Femur (tissue), 1 donor: Measurements from ENCODE around the gene YES1.
A peak's percentile ranks its signal among the peaks of the same experiment; 100 is the strongest.
"Not testable (repeated sequence)": the region's sequence is repeated elsewhere in the genome, so short reads cannot be mapped to it uniquely, and the experiment has no call there.

Experiments
- DNase-seq: peaks from one replicate; pipeline ENCODE4 v3.0.0-alpha.2; 2017

The YES1 gene

DNA sequence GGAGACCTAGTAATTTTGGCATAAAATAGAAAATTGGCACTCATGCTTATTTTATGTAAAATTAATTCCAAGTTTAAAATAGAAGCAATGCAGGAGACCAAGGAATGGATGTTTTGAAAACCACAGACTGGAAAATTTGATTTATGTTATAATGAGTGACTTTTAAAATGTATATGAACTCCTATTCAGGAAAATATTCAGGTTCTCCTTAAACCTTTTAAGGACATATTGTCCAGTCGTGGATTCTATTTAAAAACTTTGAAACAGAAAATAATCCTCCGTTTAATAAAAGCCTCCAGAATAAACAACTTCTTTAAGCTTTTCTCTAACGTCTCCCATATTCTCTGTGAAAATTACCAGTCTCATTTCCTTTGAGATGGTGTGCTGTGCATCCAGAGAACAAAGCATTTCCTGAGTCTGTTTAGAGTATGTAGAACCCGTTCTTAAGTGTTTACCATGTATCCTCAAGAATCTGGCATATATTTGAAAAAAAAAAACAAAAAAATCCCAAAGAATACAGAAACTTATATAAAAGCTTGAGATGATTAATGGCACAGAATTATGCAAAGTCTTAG lies 8.6 kb upstream of the YES1 start:
- DNase-seq, result no peak

DNA sequence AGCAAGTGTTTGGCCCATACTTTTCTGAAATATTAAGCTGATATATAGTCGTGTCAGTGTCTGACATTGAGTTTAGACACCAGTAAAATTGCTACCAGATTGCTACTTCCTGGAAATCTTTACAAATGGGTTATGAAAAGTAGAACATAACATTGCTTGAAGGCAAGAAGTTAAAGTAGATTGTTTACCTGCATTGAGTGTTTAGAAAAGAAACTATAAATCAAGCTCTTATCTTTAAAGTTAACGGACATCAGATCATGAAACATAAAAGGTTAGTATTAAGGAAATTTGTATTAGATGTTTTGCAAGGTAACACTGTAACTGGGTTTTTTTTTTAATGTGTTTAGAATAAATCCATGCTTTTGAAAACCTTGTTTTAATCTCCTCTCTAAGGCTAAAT lies 4.8 kb upstream of the YES1 start:
- no peak for DNase-seq

DNA sequence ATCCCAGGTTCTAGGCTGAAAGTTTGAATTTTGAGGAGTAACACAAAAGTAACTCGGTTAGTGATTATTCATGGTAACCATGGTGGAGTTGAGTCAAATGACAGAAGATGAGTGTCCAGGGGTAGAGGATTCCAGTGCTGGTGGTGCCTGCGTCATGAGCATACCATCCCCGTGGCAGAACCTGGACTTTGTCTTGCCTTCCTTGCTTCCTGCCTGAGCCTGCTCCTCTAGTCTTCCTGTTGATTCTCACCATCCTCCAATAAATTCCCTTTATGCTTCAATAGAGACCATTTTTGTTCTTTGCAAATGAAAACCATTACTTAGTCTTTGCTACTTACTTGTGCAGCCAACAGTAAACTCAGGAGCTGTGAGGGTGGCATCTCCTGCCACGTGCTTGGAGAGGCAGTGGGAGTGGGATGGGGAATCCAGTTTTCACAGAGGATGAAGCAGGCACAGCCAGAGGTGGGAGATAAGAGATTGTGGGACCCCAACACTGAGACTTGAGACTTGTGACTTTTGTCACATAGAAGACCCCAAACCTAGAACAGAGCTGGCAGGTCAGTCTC lies 4.1 kb upstream of the YES1 start:
- no peak for DNase-seq

DNA sequence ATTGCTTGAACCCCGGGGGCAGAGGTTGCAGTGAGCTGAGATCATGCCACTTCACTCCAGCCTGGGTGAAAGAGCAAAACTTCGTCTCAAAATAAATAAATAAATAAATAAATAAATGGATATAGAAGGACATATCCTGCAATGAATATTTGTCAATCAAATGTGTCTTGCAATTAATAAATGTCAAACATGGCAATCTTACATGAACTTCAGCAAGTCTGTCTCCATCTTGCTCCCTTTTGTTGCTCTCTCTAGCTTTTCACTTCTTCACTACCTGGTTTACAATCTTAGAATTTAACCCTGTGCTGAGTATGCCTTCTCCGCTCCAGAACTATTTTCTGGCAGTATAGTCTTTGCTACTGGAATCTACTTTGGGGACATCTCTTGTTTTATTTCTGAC lies 3.3 kb upstream of the YES1 start:
- no peak for DNase-seq

DNA sequence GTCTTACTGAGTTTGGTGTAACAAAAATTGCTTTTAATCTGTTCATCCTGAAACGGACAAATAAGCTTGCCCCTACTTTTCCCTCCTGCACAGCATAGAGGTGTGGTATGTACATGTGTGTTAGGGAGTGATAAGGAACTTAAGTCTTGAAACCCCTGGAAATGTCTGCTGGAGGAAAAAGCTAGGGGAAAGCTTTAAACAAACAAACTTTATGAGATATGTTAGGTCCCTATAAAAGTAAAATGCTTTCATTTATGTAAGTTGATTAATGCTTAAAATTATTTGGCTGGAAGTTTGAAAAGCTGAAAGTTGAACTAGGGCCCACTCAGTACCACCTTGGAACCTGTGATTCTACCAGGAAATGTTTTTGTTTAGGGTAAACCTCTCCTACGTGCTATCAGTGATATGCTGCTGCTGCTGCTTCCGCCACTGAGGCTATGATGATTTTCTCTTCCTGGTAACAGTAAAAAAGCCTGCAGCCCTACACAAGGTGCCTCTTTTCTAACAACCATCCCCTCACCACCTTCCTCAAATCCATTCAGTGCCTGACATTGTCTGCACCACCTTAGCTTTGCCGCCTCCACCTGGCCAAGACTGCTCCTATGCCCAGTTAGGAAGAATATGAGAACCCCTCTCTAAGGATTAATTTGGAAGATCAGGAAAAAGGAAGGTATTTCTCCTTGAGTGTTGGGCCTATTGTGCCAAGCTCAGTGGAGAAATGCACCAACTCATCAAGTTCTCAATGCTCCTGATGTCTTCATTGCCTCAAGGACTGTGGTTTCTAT lies 2.5 kb upstream of the YES1 start:
- no peak for DNase-seq

DNA sequence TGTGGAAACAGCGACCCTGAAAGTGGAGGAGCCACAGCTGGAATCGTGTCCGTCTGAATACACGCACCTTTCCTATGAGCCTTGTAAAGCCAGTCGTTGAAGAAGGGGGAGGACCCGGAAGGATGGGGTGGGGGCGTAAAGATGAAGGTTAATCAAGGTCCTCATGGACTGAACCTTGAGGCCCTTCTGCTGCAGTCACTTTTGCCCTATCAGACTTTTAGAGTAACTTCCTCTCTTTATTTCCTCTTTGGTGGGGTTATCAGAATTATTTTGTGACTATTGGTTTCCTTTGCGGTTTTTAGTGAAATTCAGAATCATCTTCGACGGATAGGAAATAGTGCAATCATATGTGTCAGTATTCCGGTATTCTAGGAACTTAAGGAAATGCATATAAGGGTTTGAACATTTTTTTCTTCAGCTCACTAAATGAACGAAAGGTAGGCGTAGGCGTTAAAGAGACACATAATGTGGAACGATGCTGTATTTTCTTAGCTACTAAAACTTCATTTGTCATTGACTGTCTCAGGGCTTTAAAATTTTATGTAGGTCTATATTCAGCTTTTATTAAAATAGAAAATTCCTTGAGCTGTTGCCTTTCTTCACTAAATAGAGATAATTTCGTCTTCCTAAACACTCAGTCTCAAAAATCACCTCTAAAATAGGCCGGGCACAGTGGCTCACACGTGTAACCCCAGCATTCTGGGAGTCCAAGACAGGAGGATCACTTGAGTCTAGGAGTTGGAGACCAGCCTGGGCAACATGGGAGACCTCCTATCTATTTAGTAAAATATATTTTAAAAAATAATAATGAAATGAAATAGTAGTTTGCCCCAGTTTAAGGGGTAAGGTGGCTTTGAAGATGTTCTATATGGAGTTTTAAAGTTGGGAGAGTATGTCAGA lies 1.4 kb upstream of the YES1 start:
- DNase-seq, result no peak

DNA sequence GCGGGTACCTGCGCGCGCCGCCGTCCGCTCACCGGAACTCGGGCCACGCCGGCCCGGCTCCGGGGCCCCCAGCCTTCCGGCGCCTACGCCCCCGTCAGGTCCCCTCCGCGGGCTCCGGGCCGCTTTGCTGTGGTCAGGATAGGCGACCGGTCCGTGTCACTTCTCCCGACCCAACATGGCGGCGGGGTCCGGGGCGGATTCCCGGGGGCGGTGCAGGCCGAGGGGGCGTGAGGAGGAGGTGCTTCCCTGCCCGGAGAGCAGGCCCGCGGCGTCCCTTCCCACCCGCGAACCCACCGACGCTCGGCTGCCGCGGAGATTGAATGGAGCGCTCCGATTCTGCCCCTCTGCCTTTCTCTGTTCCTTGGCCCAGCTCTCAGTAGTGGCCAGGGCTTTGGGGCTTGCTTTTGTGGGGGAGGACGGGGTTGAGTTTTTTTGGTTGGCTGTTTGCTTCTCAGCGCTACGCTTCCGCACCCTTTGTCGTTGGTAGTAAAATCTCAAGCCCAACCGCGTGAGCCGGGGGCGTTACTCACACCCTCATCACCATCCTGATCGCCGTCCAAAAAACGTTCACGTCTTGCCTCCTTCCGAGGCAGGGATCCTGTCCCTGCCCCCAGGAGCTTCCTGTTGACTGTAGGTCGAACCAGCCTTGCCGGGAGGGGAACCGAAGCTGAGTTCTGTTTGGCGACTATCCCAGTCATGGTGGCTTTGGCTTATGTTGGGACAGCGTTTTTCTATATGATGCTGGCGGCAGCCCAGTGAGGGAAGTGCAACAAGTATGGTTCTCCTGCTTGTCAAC lies 532 bp upstream of the YES1 start:
- DNase-seq, result peak; percentile 92

DNA sequence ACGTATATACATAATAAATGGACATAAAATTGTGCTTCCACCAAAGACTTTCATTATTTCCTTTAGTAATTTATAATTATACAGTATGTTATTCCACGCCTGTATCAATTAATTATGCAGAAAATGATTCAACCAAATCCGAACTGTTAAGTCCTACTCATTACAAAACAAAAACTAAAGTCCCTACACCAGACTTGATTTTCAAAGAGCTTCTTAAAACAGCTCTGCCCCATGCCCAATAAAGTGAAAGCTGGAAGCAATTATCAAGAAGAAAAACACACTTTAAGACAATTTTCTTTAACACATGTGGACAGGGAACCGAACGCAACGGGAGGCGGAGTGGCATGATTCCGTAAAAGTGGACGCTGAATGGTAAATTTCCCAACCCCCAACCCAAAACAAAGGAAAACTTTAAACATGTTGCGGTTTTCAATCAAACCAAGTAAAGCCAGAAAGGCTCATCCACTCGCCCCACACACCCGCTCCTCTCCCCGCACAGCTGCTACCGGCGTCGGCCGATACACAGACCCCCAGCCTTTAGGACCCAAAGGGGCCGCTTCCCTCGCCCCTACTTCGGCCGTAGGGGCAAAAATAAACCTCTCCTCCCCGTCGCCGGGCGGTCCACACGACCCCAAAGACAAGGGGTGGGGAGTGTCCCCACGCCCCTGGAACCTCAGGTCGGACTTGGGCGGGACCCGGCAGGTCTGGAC lies 705 bp downstream of the YES1 start:
- no peak for DNase-seq

DNA sequence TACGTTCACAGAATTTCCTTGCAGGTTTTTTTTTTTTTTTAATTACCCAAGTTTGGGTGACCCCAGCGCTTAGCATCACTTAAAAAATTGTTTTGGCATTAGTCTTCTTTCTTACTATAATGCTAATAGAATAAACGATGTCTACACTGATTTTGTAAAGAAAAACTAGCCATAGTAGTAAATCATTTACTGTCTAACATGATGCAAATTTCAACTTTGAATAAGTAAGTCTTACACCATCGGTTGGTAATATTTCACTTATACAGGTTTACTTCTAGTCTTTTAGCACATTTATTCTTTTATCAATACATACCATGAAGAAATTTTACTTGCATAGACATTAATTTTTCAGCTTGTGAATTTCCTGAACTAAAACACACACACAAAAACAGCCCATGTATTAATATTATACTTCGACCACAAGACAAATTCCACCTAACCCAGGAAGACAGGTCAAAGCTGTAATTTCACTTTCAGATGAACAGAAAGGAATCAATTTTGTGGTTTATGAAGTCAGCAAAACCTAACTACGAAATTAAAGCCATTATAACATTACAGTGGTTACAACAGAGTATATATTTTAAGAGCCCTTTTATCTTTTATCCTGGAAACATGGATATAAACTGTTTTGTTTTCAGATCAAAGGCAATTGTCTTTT lies 1.9 kb downstream of the YES1 start:
- no peak for DNase-seq

DNA sequence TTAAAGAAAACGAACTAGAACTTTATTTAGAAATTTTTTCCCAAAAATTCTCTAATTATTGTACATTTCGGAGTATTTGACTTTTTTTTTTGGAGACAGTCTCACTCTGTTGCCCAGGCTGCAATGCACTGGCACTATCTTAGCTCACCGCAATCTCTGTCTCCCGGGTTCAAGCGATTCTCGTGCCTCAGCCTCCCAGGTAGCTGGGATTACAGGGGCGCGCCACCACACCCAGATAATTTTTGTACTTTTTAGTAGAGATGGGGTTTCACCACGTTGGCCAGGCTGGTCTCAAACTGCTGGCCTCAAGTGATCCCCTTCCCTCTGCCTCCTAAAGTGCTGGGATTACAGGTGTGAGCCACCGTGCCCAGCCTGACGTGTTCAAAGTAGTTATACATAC lies 2.8 kb downstream of the YES1 start:
- DNase-seq, result not testable (repeated sequence)

DNA sequence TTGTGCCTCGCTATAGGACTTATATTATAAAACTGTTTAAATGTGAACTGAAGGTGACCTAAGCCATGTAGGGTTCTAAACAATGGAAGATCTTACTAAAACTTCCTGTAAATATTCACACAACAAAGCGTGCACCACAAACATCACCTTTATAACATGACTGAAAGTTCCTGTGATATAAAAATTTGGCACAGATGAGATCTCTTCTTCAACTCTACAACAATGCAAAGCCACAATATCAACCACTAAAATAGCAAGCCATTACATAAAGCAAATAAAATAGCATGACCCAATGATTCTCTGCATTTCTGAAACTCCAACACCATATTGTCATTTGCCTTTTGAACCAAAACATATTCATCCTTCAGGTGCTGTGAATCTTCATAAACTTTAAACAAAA lies 3.5 kb downstream of the YES1 start:
- no peak for DNase-seq

DNA sequence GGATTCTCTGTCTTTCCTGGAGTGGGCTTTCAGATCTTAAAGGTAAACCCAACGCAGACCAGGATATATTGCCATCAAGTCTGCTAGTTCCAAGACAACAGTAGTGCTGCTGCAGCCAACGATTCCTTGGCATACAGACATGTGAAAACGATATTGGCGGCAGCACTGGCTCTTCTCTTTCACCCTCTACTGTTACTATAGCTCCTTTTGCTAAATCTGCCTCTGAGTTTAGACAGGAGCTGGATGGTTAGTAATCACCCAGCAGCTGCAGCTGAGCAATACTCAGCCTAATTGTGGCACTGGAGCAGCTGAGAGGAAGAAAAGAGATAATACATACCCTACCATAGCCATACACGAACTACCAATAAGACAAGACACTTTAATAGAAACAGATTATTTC lies 4.0 kb downstream of the YES1 start:
- peak; percentile 68 for DNase-seq

DNA sequence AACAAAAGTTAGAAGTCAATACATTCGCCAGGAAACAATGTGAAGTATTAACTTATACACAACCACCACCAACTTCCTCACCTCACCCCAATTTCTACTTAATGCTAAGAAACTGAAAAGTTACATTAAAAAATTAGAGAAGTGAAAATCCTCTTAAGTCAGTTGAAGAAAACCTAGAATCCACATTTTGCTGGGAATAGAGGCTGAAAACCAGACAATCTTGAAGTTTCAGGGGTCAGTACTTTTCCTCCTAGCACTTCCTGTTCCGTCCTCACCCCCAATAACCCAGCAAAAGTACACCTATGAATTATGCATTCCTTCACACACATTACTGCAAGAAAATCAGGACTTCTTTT lies 6.3 kb downstream of the YES1 start:
- DNase-seq, result no peak

DNA sequence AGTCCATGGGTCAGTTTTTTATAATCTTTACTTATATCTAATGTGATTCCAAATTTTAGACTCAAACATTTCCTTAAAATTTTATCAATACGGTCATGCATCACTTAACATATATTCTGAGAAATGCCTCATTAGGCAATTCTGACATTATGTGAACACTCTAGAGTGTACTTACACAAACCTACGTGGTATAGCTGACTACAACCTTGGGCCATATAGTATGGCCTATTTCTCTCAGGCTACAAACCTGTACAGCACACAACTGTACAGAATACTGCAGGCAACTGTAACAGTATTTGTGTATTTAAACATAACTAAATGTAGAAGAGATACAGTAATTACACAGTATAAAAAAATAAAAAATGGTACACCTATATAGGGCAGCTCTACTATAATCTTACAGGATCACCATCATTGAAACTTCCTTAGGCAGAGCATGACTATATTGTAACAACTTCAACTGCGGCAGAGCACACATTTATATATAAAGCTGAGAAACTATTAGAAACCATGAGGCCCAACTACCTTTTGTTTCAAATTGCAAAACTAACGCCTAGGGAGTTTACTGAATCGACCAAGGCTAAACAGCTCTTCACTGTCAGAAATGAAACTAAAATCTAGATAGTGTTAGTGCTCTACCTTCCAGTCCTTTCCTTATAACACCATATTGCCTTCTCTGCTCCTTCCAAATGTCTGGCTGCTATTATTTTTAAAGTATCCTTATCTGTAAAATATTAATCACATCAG lies 6.9 kb downstream of the YES1 start:
- no peak for DNase-seq

DNA sequence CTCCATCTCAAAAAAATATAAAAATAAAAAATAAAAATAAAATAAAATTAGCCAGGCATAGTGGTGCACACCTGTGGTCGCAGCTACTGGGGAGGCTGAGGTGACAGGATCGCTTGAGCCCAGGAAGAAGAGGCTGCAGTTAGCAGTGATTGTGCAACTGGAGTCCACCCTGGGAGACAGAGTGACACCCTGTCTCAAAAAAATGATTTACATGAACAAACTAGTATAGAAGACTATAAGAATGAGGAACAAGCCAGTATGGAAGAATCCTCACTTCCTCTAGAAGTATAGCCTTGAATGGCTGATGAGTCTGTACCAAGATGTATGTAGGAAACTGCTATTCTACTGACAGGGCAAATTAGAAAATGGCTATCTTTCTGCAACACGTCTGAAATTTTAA lies 10.9 kb downstream of the YES1 start:
- no peak for DNase-seq

DNA sequence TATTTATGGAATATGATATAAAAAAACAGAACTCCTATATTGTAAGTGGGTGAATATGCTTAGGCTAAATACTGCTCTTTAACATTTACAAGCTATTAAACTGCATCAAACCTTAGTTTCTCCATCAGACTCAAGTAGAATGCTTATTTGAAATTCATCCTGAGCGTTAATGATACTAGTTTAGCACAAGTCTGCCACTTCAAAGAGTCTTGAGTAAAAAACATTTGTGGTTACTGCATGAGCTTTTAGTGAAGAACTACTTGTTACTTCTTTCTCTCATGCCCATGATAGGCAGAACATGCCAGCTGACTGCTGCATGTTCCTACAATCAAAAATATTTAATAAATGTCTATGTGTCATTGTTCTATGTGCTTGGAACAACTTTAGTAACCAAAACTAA lies 12.1 kb downstream of the YES1 start:
- no peak for DNase-seq

DNA sequence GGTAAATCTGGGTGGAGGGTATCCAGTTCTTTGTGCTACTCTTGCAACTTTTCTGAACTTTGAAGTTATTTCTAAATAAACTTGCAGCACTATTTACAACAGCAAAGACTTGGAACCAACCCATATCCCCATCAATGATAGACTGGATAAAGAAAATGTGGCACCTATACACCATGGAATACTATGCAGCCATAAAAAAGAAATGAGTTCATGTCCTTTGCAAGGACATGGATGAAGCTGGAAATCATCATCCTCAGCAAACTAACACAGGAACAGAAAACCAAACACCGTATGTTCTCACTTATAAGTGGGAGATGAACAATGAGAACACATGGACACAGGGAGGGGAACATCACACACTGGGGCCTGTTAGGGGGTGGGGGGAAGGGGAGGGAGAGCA lies 16.7 kb downstream of the YES1 start:
- not testable (repeated sequence) for DNase-seq

DNA sequence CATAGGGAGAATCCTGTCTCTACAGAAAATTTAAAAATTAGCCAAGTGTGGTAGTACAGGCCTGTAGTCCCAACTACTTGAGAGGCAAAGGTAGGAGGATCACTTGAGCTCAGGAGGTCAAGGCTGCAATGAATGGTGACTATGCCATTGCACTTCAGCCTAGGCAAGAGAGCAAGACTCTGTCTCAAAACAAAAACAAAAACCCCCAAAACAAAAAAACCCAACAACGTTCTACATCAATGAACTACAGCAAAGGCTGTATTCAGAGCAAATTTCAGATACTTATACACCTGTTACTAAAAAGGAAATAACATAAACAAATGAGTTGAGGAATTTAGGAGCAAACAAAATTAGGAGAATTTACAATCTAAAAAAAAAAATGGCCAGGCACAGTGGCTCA lies 22.6 kb downstream of the YES1 start:
- DNase-seq, result no peak

DNA sequence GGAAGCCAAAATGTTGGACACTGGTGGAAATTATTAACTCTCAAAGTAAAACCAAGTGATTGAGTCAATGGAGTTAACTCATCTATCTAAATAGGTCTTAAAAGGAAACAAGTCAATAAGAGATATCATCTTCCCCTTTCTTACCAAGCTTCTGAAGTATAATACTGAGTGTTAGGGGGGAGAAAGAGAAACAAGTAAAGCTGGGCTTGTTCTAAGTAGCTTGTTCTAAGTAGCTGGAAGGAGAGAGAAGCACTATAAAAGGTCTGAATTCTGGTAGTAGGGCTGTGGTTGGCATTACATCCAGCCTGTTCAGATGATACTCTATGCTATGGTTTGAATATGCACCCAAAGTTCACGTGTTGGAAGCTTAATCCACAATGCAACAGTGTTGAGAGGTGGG lies 26.8 kb downstream of the YES1 start:
- no peak for DNase-seq

DNA sequence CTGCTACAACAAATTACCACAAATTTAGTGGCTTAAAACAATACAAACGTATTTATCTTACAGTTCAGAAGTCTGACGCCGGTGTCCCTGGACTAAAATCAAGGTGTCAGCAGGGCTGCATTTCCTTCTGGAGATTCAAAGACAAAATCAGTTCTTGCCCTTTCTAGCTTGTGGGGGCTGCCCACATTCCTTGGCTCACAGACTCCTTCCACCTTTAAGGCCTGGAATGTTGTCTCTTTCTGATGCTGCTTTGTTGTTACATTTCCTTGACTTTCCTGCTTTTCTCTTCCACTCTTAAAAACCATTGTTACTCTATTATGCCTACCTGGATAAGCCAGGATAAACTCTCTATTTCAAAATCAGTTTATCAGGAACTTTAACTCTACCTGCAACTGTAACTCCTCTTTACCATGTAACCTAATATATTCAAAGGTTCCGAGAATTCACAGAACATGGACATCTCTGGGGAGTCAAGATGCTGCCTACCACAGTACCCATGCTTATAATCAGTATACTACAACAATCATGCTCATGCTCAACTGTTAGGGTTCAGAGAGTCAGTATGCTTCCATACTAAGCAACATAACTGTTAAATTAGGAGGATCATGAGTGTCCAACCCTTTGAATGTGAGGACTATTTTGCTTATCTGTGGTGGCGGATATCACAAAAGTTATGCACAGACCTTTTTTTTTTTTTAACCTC lies 27.4 kb downstream of the YES1 start:
- no peak for DNase-seq
